Tibial artery (tissue), 4 donors: ENCODE measurements around the gene PRDM2.

Experiments used
- DNase-seq, 2 donors: peaks; one replicate each; pipeline ENCODE4 v3.0.0-alpha.2; 2019
- H3K27ac ChIP-seq, 2 donors: fragments of 200-600 bp; sonication (generic) in 1 of 2; 1 replicate in 1 of 2; 2 replicates in 1 of 2; pipeline ENCODE4 v1.5.1; 2018 to 2019; ENCODE audit warnings: mild to moderate bottlenecking in 1 of 2
- H3K27me3 ChIP-seq, 2 donors: fragments of 200-600 bp; sonication (generic) in 1 of 2; one replicate each; pipeline versions ENCODE4 v1.5.1 to v1.6.0; 2016 to 2019
- H3K36me3 ChIP-seq, 3 donors: fragments of 200-600 bp; sonication (generic) in 2 of 3; one replicate each; pipeline ENCODE4 v1.5.1; 2016 to 2019; ENCODE audit warnings: mild to moderate bottlenecking in 2 of 3
- H3K4me1 ChIP-seq, 4 donors: fragments of 200-600 bp; sonication (generic) in 2 of 4; 1 replicate in 3 of 4; 2 replicates in 1 of 4; pipeline ENCODE4 v1.5.1; 2016 to 2019
- H3K4me3 ChIP-seq, 2 donors: fragments of 200-600 bp; sonication (generic) in 1 of 2; 1 replicate in 1 of 2; 2 replicates in 1 of 2; pipeline ENCODE4 v1.5.1; 2018 to 2019; ENCODE audit warnings: mild to moderate bottlenecking in 2 of 2
- H3K9me3 ChIP-seq, 3 donors: fragments of 200-600 bp; sonication (generic) in 1 of 3; one replicate each; pipeline ENCODE4 v1.5.1; 2016 to 2019
- CTCF ChIP-seq, 2 experiments: fragments of 200-600 bp in 1 of 2; fragments of 450-650 bp in 1 of 2; IDR thresholded peaks; one replicate each; pipeline ENCODE4 v1.5.1; 2017 to 2019; ENCODE audit warnings: antibody characterized with exemption in 2 of 2, mild to moderate bottlenecking in 1 of 2, moderate library complexity in 1 of 2
- intact Hi-C: fragments of 100-400 bp; cut with DNase I; formaldehyde crosslinking; loops from one replicate; pipeline ENCODE4 v1.15.0; 2023; ENCODE audit warnings: low total_unique reads

PRDM2 gene

GRCh38 chr1:13764588-13765332 lies 64.8 kb downstream of the PRDM2 start:
- peaks cover 0 to 58% (median 31%) of the 10 kb centered on the region in 4 donors for H3K4me1 ChIP-seq
- H3K27ac ChIP-seq, result no peak overlapping the region
- no peak for DNase-seq
- intact Hi-C loops, result no loop called here
- H3K36me3 ChIP-seq, result no peaks in the 10 kb centered on the region
- no peak for TF ChIP-seq CTCF (IDR thresholded peaks at IDR 0.05)
- no peaks in the 10 kb centered on the region for H3K9me3 ChIP-seq
- no peaks in the 10 kb centered on the region for H3K27me3 ChIP-seq
- no peak overlapping the region for H3K4me3 ChIP-seq

- Histone ChIP-seq H3K27me3 (no peaks in the 10 kb centered on the region), H3K27ac (no peak overlapping the region), H3K36me3 (no peaks in the 10 kb centered on the region), H3K9me3 (no peaks in the 10 kb centered on the region), H3K4me1 (peaks cover 0 to 52% (median 24%) of the 10 kb centered on the region in 4 donors), H3K4me3 (no peak overlapping the region)
- DNase-seq, result no peak
- no peak for TF ChIP-seq CTCF (IDR thresholded peaks at IDR 0.05)
- intact Hi-C loops, result no loop called here
Observed at GRCh38 chr1:13766592-13767564, 66.9 kb downstream of the PRDM2 start.

- no peak for DNase-seq
- intact Hi-C loops, result no loop called here
- Histone ChIP-seq H3K27ac (no peak overlapping the region), H3K36me3 (peaks cover 0 to 7% (median 4%) of the 10 kb centered on the region in 3 donors), H3K4me1 (peaks cover 0 to 33% (median 14%) of the 10 kb centered on the region in 4 donors), H3K27me3 (no peaks in the 10 kb centered on the region), H3K9me3 (no peaks in the 10 kb centered on the region), H3K4me3 (no peak overlapping the region)
- TF ChIP-seq CTCF (IDR thresholded peaks at IDR 0.05), result no peak
Observed at GRCh38 chr1:13769212-13769611, 69.2 kb downstream of the PRDM2 start.

GRCh38 chr1:13769830-13770229 lies 69.8 kb downstream of the PRDM2 start:
- H3K27me3 ChIP-seq, result no peaks in the 10 kb centered on the region
- peaks cover 0 to 27% (median 9%) of the 10 kb centered on the region in 4 donors for H3K4me1 ChIP-seq
- intact Hi-C loops, result no loop called here
- no peak for TF ChIP-seq CTCF (IDR thresholded peaks at IDR 0.05)
- DNase-seq, result no peak
- peaks cover 2 to 10% (median 7%) of the 10 kb centered on the region in 3 donors for H3K36me3 ChIP-seq
- no peak overlapping the region for H3K4me3 ChIP-seq
- no peaks in the 10 kb centered on the region for H3K9me3 ChIP-seq
- H3K27ac ChIP-seq, result no peak overlapping the region

- no peak overlapping the region for H3K4me3 ChIP-seq
- peaks cover 11 to 18% (median 12%) of the 10 kb centered on the region in 3 donors for H3K36me3 ChIP-seq
- no peaks in the 10 kb centered on the region for H3K27me3 ChIP-seq
- H3K27ac ChIP-seq, result no peak overlapping the region
- H3K4me1 ChIP-seq, result peaks cover 0 to 18% (median 7%) of the 10 kb centered on the region in 4 donors
- intact Hi-C loops, result no loop called here
- no peaks in the 10 kb centered on the region for H3K9me3 ChIP-seq
- no peak for TF ChIP-seq CTCF (IDR thresholded peaks at IDR 0.05)
- DNase-seq, result no peak
Observed at GRCh38 chr1:13770743-13771142, 70.8 kb downstream of the PRDM2 start.
